HepG2 (cell line): ENCODE data around the gene SLC9A8. TPM values are rescaled to one million over a fixed set of nuclear protein-coding genes. Genes with fewer than 3 reads are reported as not detected.

Experiments used
- DR1 ChIP-seq: sonication (generic); formaldehyde crosslinking; IDR thresholded peaks from 2 replicates; pipeline ENCODE4 v1.8.0; 2021; ENCODE audit warnings: mild to moderate bottlenecking, missing genetic modification reagents, inconsistent platforms
- ERF ChIP-seq: IDR thresholded peaks from 2 replicates; pipeline ENCODE4 v1.6.1; 2018; ENCODE audit warnings: missing biosample characterization, missing genetic modification reagents
- IRX3 ChIP-seq: sonication (generic); formaldehyde crosslinking; IDR thresholded peaks from 2 replicates; pipeline ENCODE4 v1.8.1; 2023; ENCODE audit warnings: mild to moderate bottlenecking, low read depth, missing genetic modification reagents, borderline replicate concordance
- KMT2B ChIP-seq: IDR thresholded peaks from 2 replicates; pipeline ENCODE4 v1.6.1; 2016; ENCODE audit warnings: missing genetic modification reagents, missing compliant biosample characterization
- MAFG ChIP-seq: sonication (generic); formaldehyde crosslinking; IDR thresholded peaks from 2 replicates; pipeline ENCODE4 v1.5.1; 2020; ENCODE audit warnings: mild to moderate bottlenecking, missing genetic modification reagents
- MTA1 ChIP-seq: sonication (generic); formaldehyde crosslinking; IDR thresholded peaks from 2 replicates; pipeline ENCODE4 v1.4.0; 2020; ENCODE audit warnings: missing genetic modification reagents, mild to moderate bottlenecking, borderline replicate concordance
- NFRKB ChIP-seq: fragments of 450-650 bp; IDR thresholded peaks from 2 replicates; pipeline ENCODE4 v1.6.1; 2017
- PHB2 ChIP-seq: fragments of 450-650 bp; IDR thresholded peaks from 2 replicates; pipeline ENCODE4 v1.6.1; 2018; ENCODE audit not compliant: partially characterized antibody
- PTBP1 ChIP-seq: fragments of 200-400 bp; formaldehyde crosslinking; IDR thresholded peaks from 2 replicates; pipeline ENCODE4 v1.6.1; 2018; ENCODE audit warnings: low read length, low read depth; ENCODE audit not compliant: poor library complexity, severe bottlenecking
- RBM39 ChIP-seq: fragments of 200-400 bp; formaldehyde crosslinking; IDR thresholded peaks from one replicate; pipeline ENCODE4 v1.6.1; 2018; ENCODE audit warnings: antibody characterized with exemption, mild to moderate bottlenecking, low read depth, low read length; ENCODE audit not compliant: poor library complexity, severe bottlenecking
- SMC3 ChIP-seq: IDR thresholded peaks from 2 replicates; pipeline ENCODE4 v1.6.1; 2011; ENCODE audit warnings: low read length, improper control_type of control experiment
- ZFP37 ChIP-seq: sonication (generic); formaldehyde crosslinking; IDR thresholded peaks from 2 replicates; pipeline ENCODE4 v1.4.0; 2020; ENCODE audit warnings: missing genetic modification reagents, borderline replicate concordance
- ZNF160 ChIP-seq: sonication (generic); formaldehyde crosslinking; IDR thresholded peaks from 2 replicates; pipeline ENCODE4 v1.8.0; 2022; ENCODE audit warnings: mild to moderate bottlenecking, inconsistent platforms, missing genetic modification reagents
- ZNF235 ChIP-seq: sonication (generic); formaldehyde crosslinking; IDR thresholded peaks from 2 replicates; pipeline ENCODE4 v1.8.1; 2023; ENCODE audit warnings: mild to moderate bottlenecking, missing genetic modification reagents, borderline replicate concordance
- ZNF468 ChIP-seq: sonication (generic); formaldehyde crosslinking; IDR thresholded peaks from 2 replicates; pipeline ENCODE4 v1.8.0; 2022; ENCODE audit warnings: mild to moderate bottlenecking, moderate library complexity, missing genetic modification reagents
- ZNF83 ChIP-seq: sonication (generic); formaldehyde crosslinking; IDR thresholded peaks from 2 replicates; pipeline ENCODE4 v1.4.0; 2020; ENCODE audit warnings: missing genetic modification reagents, mild to moderate bottlenecking, borderline replicate concordance
- polyA plus RNA-seq, 8 experiments: library from polyadenylated mRNA; depleted of rRNA in 3 of 8; stranded (reverse) in 7 of 8; unstranded in 1 of 8; fragments of >200 nt; fragmentation: Illumina TruSeq in 4 of 8; extraction: Trizol in 4 of 8; gene quantifications; 2 replicates each; pipeline versions ENCODE4 v1.2.1 to v1.2.3, GENCODE V29; 2011 to 2016; ENCODE audit warnings: low read depth in 4 of 8, missing spikeins in 1 of 8, mixed read lengths in 1 of 8; ENCODE audit not compliant: insufficient read depth in 1 of 8
- total RNA-seq, 5 experiments: library from RNA; depleted of rRNA; stranded (reverse); fragments of >200 nt; fragmentation: Illumina TruSeq; extraction: Trizol; gene quantifications; 2 replicates each; pipeline ENCODE4 v1.2.3, GENCODE V29; 2016; ENCODE audit warnings: low read depth in 1 of 5
- TF ChIP-seq, protein P1 (sequence below): sonication (generic); formaldehyde crosslinking; IDR thresholded peaks from 2 replicates; pipeline ENCODE4 v1.4.0; 2020; ENCODE audit warnings: missing genetic modification reagents
- TF ChIP-seq, protein P2 (sequence below): sonication (generic); formaldehyde crosslinking; conservative IDR thresholded peaks from 2 replicates; pipeline ENCODE4 v1.8.0; 2022; ENCODE audit warnings: mild to moderate bottlenecking, moderate library complexity, missing genetic modification reagents
- TF ChIP-seq, protein P3 (sequence below): sonication (generic); formaldehyde crosslinking; IDR thresholded peaks from 2 replicates; pipeline ENCODE4 v1.8.0; 2022; ENCODE audit warnings: missing genetic modification reagents, mild to moderate bottlenecking, inconsistent platforms, borderline replicate concordance
- TF ChIP-seq, protein P4 (sequence below): sonication (generic); formaldehyde crosslinking; IDR thresholded peaks from 2 replicates; pipeline ENCODE4 v1.8.1; 2023; ENCODE audit warnings: missing genetic modification reagents, mild to moderate bottlenecking, borderline replicate concordance
- TF ChIP-seq, protein P5 (sequence below): sonication (generic); formaldehyde crosslinking; IDR thresholded peaks from 2 replicates; pipeline ENCODE4 v1.9.0; 2021; ENCODE audit warnings: missing genetic modification reagents, mild to moderate bottlenecking, borderline replicate concordance
- TF ChIP-seq, protein P6 (sequence below): fragments of 450-650 bp; IDR thresholded peaks from 2 replicates; pipeline ENCODE4 v1.6.1; 2017
- TF ChIP-seq, protein P7 (sequence below): IDR thresholded peaks from 2 replicates; pipeline ENCODE4 v1.6.1; 2012; ENCODE audit warnings: inconsistent platforms

The SLC9A8 gene
- total and polyA plus RNA-seq, 2 of the 13 experiments (the other 11 are each of a cell fraction or from before 2014, with no cell fraction given) = 4.1 to 7.4 TPM

DNA sequence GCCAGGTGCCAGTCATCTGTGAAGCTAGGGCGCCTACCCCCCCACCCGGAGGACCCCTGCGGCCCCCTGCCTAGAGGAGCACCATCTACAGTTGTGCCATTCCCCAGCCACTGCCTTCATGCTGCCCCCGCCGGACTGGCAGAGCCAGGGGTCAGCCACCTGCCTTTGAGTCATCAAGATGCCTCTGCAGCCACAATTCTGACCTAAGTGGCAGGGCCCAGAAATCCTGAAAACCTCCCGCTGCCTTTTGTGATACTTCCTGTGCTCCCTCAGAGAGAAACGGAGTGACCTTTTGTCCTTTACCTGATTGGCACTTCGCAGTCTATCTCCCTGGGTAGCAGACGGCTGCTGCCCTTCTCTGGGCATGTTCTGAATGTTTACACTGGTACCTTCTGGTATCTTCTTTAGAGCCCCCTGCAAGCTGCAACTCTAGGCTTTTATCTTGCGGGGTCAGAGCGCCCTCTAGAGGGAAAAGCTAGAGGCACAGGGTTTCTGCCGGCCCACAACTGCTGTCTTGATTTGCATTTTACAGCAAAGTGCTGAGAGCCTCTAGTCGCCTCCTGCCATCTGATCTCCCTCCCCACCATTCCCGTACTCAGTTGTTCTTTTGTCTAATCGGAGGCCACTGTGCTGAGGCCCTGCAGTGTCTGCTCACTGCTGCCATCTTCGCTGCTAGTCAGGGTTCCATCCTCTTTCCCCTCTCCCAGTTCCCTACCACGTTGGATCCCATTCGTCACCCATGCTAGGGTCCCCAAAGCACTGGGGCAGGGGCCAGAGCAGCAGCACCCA is 75.8 kb downstream of the SLC9A8 start (continued):
- no peak for TF ChIP-seq PTBP1
- no peak for TF ChIP-seq DR1 (CRISPR knock-in tag)
- TF ChIP-seq, protein P1, sequence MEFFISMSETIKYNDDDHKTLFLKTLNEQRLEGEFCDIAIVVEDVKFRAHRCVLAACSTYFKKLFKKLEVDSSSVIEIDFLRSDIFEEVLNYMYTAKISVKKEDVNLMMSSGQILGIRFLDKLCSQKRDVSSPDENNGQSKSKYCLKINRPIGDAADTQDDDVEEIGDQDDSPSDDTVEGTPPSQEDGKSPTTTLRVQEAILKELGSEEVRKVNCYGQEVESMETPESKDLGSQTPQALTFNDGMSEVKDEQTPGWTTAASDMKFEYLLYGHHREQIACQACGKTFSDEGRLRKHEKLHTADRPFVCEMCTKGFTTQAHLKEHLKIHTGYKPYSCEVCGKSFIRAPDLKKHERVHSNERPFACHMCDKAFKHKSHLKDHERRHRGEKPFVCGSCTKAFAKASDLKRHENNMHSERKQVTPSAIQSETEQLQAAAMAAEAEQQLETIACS (CRISPR knock-in tag) = no peak
- TF ChIP-seq, protein P2, sequence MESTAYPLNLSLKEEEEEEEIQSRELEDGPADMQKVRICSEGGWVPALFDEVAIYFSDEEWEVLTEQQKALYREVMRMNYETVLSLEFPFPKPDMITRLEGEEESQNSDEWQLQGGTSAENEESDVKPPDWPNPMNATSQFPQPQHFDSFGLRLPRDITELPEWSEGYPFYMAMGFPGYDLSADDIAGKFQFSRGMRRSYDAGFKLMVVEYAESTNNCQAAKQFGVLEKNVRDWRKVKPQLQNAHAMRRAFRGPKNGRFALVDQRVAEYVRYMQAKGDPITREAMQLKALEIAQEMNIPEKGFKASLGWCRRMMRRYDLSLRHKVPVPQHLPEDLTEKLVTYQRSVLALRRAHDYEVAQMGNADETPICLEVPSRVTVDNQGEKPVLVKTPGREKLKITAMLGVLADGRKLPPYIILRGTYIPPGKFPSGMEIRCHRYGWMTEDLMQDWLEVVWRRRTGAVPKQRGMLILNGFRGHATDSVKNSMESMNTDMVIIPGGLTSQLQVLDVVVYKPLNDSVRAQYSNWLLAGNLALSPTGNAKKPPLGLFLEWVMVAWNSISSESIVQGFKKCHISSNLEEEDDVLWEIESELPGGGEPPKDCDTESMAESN (CRISPR knock-in tag) = 0 out of 2 replicates have a peak, but pooled peaks have one; percentile 62
- TF ChIP-seq, protein P3, sequence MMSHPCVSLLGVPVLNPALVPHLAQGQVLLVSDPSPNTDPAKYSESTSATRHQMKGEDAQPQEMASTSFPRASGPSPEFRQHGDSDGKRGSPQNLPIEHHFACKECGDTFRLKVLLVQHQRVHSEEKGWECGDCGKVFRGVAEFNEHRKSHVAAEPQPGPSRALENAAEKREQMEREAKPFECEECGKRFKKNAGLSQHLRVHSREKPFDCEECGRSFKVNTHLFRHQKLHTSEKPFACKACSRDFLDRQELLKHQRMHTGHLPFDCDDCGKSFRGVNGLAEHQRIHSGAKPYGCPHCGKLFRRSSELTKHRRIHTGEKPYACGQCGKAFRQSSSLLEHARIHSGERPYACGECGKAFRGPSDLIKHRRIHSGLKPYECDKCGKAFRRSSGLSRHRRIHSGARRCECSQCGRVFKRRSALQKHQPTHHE (CRISPR knock-in tag) = no peak
- TF ChIP-seq, protein P4, sequence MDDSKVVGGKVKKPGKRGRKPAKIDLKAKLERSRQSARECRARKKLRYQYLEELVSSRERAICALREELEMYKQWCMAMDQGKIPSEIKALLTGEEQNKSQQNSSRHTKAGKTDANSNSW (CRISPR knock-in tag) = no peak
- TF ChIP-seq PHB2 = no peak
- TF ChIP-seq, protein P5, sequence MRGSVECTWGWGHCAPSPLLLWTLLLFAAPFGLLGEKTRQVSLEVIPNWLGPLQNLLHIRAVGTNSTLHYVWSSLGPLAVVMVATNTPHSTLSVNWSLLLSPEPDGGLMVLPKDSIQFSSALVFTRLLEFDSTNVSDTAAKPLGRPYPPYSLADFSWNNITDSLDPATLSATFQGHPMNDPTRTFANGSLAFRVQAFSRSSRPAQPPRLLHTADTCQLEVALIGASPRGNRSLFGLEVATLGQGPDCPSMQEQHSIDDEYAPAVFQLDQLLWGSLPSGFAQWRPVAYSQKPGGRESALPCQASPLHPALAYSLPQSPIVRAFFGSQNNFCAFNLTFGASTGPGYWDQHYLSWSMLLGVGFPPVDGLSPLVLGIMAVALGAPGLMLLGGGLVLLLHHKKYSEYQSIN (CRISPR knock-in tag) = no peak
- no peak for TF ChIP-seq MAFG (CRISPR knock-in tag)
- no peak for TF ChIP-seq RBM39
- no peak for TF ChIP-seq ZNF468 (CRISPR knock-in tag)
- TF ChIP-seq MTA1 (CRISPR knock-in tag) = no peak
- TF ChIP-seq ZFP37 = no peak
- TF ChIP-seq, protein P6, sequence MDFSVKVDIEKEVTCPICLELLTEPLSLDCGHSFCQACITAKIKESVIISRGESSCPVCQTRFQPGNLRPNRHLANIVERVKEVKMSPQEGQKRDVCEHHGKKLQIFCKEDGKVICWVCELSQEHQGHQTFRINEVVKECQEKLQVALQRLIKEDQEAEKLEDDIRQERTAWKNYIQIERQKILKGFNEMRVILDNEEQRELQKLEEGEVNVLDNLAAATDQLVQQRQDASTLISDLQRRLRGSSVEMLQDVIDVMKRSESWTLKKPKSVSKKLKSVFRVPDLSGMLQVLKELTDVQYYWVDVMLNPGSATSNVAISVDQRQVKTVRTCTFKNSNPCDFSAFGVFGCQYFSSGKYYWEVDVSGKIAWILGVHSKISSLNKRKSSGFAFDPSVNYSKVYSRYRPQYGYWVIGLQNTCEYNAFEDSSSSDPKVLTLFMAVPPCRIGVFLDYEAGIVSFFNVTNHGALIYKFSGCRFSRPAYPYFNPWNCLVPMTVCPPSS = no peak
- TF ChIP-seq ZNF160 = no peak
- TF ChIP-seq, protein P7, sequence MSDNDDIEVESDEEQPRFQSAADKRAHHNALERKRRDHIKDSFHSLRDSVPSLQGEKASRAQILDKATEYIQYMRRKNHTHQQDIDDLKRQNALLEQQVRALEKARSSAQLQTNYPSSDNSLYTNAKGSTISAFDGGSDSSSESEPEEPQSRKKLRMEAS = no peak; the same call in 1 of the 2 replicates
- TF ChIP-seq KMT2B (CRISPR knock-in tag) = no peak
- no peak for TF ChIP-seq NFRKB
- TF ChIP-seq ZNF83 (CRISPR knock-in tag) = no peak
- TF ChIP-seq IRX3 (CRISPR knock-in tag) = no peak
- TF ChIP-seq SMC3 = peak; percentile 88
- peak; percentile 61; the same call in 1 of the 2 replicates for TF ChIP-seq ERF (CRISPR knock-in tag)
- TF ChIP-seq ZNF235 (CRISPR knock-in tag) = no peak
